Keratinocyte (primary cell): ENCODE measurements around the gene KSR2. TPM values are rescaled to one million over a fixed set of nuclear protein-coding genes. Genes with fewer than 3 reads are reported as not detected.

ENCODE experiments used
- DNase-seq: peaks from one replicate; pipeline ENCODE4 v3.0.0-alpha.2; 2011; ENCODE audit warnings: low read depth, missing footprints, low spot score
- FAIRE-seq: peaks from 2 replicates; lab custom pipeline; 2011; peaks lifted over from hg19 to GRCh38; lab: Jason Lieb, UNC
- H2AFZ ChIP-seq: 2 replicates; pipeline ENCODE4 v1.6.0; 2012; ENCODE audit warnings: low read length, control low read depth, inconsistent platforms; ENCODE audit not compliant: control insufficient read depth
- H3K27ac ChIP-seq: 2 replicates; pipeline ENCODE4 v1.5.1; 2011; ENCODE audit warnings: low read length; ENCODE audit not compliant: control insufficient read depth, insufficient read depth
- H3K27me3 ChIP-seq: 3 replicates; pipeline ENCODE4 v1.6.0; 2011; ENCODE audit warnings: low read length; ENCODE audit not compliant: control insufficient read depth, insufficient read depth; ENCODE audit errors: extremely low read depth
- H3K36me3 ChIP-seq, 2 experiments: 2 replicates in 1 of 2; 3 replicates in 1 of 2; pipeline ENCODE4 v1.5.1; 2011; ENCODE audit warnings: low read length in 2 of 2, mild to moderate bottlenecking in 1 of 2; ENCODE audit not compliant: control insufficient read depth in 2 of 2, insufficient read depth in 2 of 2; ENCODE audit errors: extremely low read depth in 1 of 2
- H3K4me1 ChIP-seq: 3 replicates; pipeline ENCODE4 v1.5.1; 2011; ENCODE audit warnings: low read length; ENCODE audit not compliant: control insufficient read depth, insufficient read depth; ENCODE audit errors: extremely low read depth
- H3K4me2 ChIP-seq: 3 replicates; pipeline ENCODE4 v1.6.0; 2011; ENCODE audit warnings: low read depth, low read length; ENCODE audit not compliant: control insufficient read depth, insufficient read depth; ENCODE audit errors: extremely low read depth
- H3K4me3 ChIP-seq, 3 experiments: fragments of 200-600 bp in 1 of 3; sonication (generic) in 1 of 3; 2 replicates in 2 of 3; 3 replicates in 1 of 3; pipeline ENCODE4 v1.5.1; 2011 to 2016; ENCODE audit warnings: low read length in 3 of 3, mild to moderate bottlenecking in 3 of 3, control low read depth in 2 of 3, inconsistent platforms in 1 of 3, low read depth in 1 of 3, mixed read lengths in 1 of 3, mixed run types in 1 of 3, moderate library complexity in 1 of 3; ENCODE audit not compliant: control insufficient read depth in 2 of 3, insufficient read depth in 2 of 3; ENCODE audit errors: extremely low read depth in 1 of 3
- H3K79me2 ChIP-seq: 2 replicates; pipeline ENCODE4 v1.6.0; 2012; ENCODE audit warnings: low read length; ENCODE audit not compliant: control insufficient read depth, insufficient read depth
- H3K9ac ChIP-seq: 3 replicates; pipeline ENCODE4 v1.6.0; 2011; ENCODE audit warnings: low read length; ENCODE audit not compliant: control insufficient read depth, insufficient read depth; ENCODE audit errors: extremely low read depth
- H3K9me1 ChIP-seq: 3 replicates; pipeline ENCODE4 v1.6.0; 2011; ENCODE audit warnings: low read length; ENCODE audit not compliant: control insufficient read depth, insufficient read depth; ENCODE audit errors: extremely low read depth
- H3K9me3 ChIP-seq: 2 replicates; pipeline ENCODE4 v1.5.1; 2012; ENCODE audit warnings: low read depth, low read length; ENCODE audit not compliant: control insufficient read depth
- H4K20me1 ChIP-seq: 3 replicates; pipeline ENCODE4 v1.6.0; 2011; ENCODE audit warnings: low read length; ENCODE audit not compliant: control insufficient read depth, insufficient read depth; ENCODE audit errors: extremely low read depth
- CTCF ChIP-seq, 3 experiments: IDR thresholded peaks in 1 of 3; conservative IDR thresholded peaks in 1 of 3; optimal IDR thresholded peaks in 1 of 3; 2 replicates in 2 of 3; 3 replicates in 1 of 3; pipeline versions ENCODE3 to v1.5.1; 2011; ENCODE audit warnings: low read length in 3 of 3, mild to moderate bottlenecking in 3 of 3, moderate library complexity in 2 of 3, control low read depth in 1 of 3, inconsistent platforms in 1 of 3; ENCODE audit not compliant: insufficient read depth in 2 of 3; ENCODE audit errors: extremely low read depth in 1 of 3
- EZH2 ChIP-seq: IDR thresholded peaks from one replicate; pipeline ENCODE4 v1.6.1; 2012; ENCODE audit warnings: inconsistent platforms, mild to moderate bottlenecking, low read length, moderate library complexity
- dilution Hi-C: fragments of 300-500 bp; cut with MboI; formaldehyde crosslinking; loops from one replicate; pipeline ENCODE4 v1.7.0; 2020; ENCODE audit warnings: low sequenced_read_pairs; ENCODE audit not compliant: extremely low pct_ligation_motif_present
- polyA plus RNA-seq, 5 experiments: library from polyadenylated mRNA; depleted of rRNA in 3 of 5; stranded (reverse) in 3 of 5; stranded (forward) in 1 of 5; unstranded in 1 of 5; fragments of >200 nt; gene quantifications; 1 replicate in 1 of 5; 2 replicates in 3 of 5; 3 replicates in 1 of 5; pipeline versions ENCODE4 v1.2.1 to v1.2.3, GENCODE V29; 2011 to 2012; ENCODE audit warnings: missing spikeins in 2 of 5, low read depth in 1 of 5, low replicate concordance in 1 of 5

KSR2 gene
- polyA plus RNA-seq, 1 donor (not counting 4 experiments of a cell fraction or from before 2014, with no cell fraction given) = 0.01 TPM

GRCh38 chr12:117524806-117525205, 444.0 kb downstream of the KSR2 start:
- FAIRE-seq = no peak
- dilution Hi-C loops = no loop called here

GRCh38 chr12:117523971-117524370, 444.8 kb downstream of the KSR2 start:
- H3K9me3 ChIP-seq = no peaks in the 10 kb centered on the region
- no peaks in the 10 kb centered on the region for H3K79me2 ChIP-seq
- TF ChIP-seq CTCF (optimal IDR thresholded peaks at IDR 0.05 in 1 of 3, IDR thresholded peaks at IDR 0.05 in 1 of 3, conservative IDR thresholded peaks at IDR 0.05 in 1 of 3; ENCODE audit: extremely low read depth in 1 of 3, insufficient read depth in 2 of 3, low read length in 3 of 3) (no peak), EZH2 (no peak)
- H3K4me1 ChIP-seq = no peaks in the 10 kb centered on the region
- H2AFZ ChIP-seq = no peak overlapping the region
- H3K9me1 ChIP-seq = no peaks in the 10 kb centered on the region
- no peak overlapping the region for H3K4me3 ChIP-seq
- FAIRE-seq (no peak), DNase-seq (no peak)
- dilution Hi-C loops = no loop called here
- no peak overlapping the region for H3K27ac ChIP-seq
- H3K27me3 ChIP-seq = no peaks in the 10 kb centered on the region
- H3K4me2 ChIP-seq = no peak overlapping the region
- no peaks in the 10 kb centered on the region for H4K20me1 ChIP-seq
- H3K9ac ChIP-seq = no peak overlapping the region
- no peaks in the 10 kb centered on the region for H3K36me3 ChIP-seq

More at GRCh38 chr12:117524806-117525205, 444.0 kb downstream of the KSR2 start:
- Histone ChIP-seq H2AFZ (no peak overlapping the region), H3K27me3 (no peaks in the 10 kb centered on the region), H3K4me1 (no peaks in the 10 kb centered on the region), H3K9me1 (no peaks in the 10 kb centered on the region), H3K79me2 (no peaks in the 10 kb centered on the region), H3K36me3 (no peaks in the 10 kb centered on the region), H3K9ac (no peak overlapping the region), H4K20me1 (no peaks in the 10 kb centered on the region), H3K27ac (no peak overlapping the region), H3K4me2 (no peak overlapping the region), H3K4me3 (no peak overlapping the region), H3K9me3 (no peaks in the 10 kb centered on the region)
- no peak for DNase-seq
- TF ChIP-seq CTCF (optimal IDR thresholded peaks at IDR 0.05 in 1 of 3, IDR thresholded peaks at IDR 0.05 in 1 of 3, conservative IDR thresholded peaks at IDR 0.05 in 1 of 3; ENCODE audit: extremely low read depth in 1 of 3, insufficient read depth in 2 of 3, low read length in 3 of 3) = no peak
- no peak for TF ChIP-seq EZH2
